Measurements from ENCODE around the gene CRELD2.
A peak's percentile ranks its signal among the peaks of the same experiment; 100 is the strongest.

Gene CRELD2

GRCh38 chr22:49950396-49950994 is 32.1 kb downstream of the CRELD2 start:
- DNase-seq (ENCODE audit: low spot score) = no peak
- H2BK120ac ChIP-seq (ENCODE audit: low read depth, low read length) = no peak overlapping the region
- H3K23ac ChIP-seq (ENCODE audit: low read depth, low read length, poor library complexity) = peak overlapping the region; percentile 85
- H4K8ac ChIP-seq (ENCODE audit: low read depth, low read length) = no peak overlapping the region
- no CpG with 5 or more reads among the region's 18 CpGs for WGBS, 2 donors (ENCODE audit: extremely low coverage in 2 of 2, insufficient read length in 2 of 2, insufficient replicate concordance in 1 of 2)
- H3K79me1 ChIP-seq (ENCODE audit: low read depth, low read length) = no peaks in the 10 kb centered on the region
- peak overlapping the region; percentile 97 for H3K14ac ChIP-seq (ENCODE audit: low read length)
- H3K4me3 ChIP-seq (ENCODE audit: low read length in 2 of 2) = no peak overlapping the region
- H3K36me3 ChIP-seq (replicated peaks in 1 of 2; ENCODE audit: control insufficient read depth in 2 of 2, insufficient read depth in 2 of 2, low read length in 2 of 2) = no peaks in the 10 kb centered on the region
- no peak overlapping the region for H3K9ac ChIP-seq (ENCODE audit: low read depth, low read length, poor library complexity)
- H2BK15ac ChIP-seq (ENCODE audit: low read length) = peak overlapping the region; percentile 86
- no peaks in the 10 kb centered on the region for H3K27me3 ChIP-seq (ENCODE audit: control insufficient read depth in 3 of 3, insufficient read depth in 3 of 3, low read depth in 1 of 3, low read length in 3 of 3)
- H2AFZ ChIP-seq (ENCODE audit: low read length) = peak overlapping the region; percentile 64
- H3K18ac ChIP-seq (ENCODE audit: low read length) = peak overlapping the region; percentile 94
- no peaks in the 10 kb centered on the region for H3K9me3 ChIP-seq (replicated peaks in 1 of 2; ENCODE audit: control insufficient read depth in 2 of 2, insufficient read depth in 1 of 2, low read depth in 1 of 2, low read length in 2 of 2)
- H3K4me2 ChIP-seq (ENCODE audit: insufficient read depth, low read length, poor library complexity, severe bottlenecking) = no peak overlapping the region
- peak overlapping the region; percentile 94 for H2BK5ac ChIP-seq (ENCODE audit: low read length)
- H4K91ac ChIP-seq (ENCODE audit: low read depth, low read length, poor library complexity) = no peak overlapping the region
- H3K27ac ChIP-seq (replicated peaks; ENCODE audit: low read length) = no peak overlapping the region
- no peak overlapping the region for H3K4ac ChIP-seq (ENCODE audit: low read length)
- peak overlapping the region; percentile 67 for H2BK12ac ChIP-seq (ENCODE audit: low read length)
- peaks cover 27 to 47% of the 10 kb centered on the region in 2 donors for H3K4me1 ChIP-seq (ENCODE audit: control insufficient read depth in 2 of 2, insufficient read depth in 1 of 2, low read depth in 1 of 2, low read length in 2 of 2)
- peak overlapping the region; percentile 100 for H2AK5ac ChIP-seq (ENCODE audit: low read depth, low read length)

DNA sequence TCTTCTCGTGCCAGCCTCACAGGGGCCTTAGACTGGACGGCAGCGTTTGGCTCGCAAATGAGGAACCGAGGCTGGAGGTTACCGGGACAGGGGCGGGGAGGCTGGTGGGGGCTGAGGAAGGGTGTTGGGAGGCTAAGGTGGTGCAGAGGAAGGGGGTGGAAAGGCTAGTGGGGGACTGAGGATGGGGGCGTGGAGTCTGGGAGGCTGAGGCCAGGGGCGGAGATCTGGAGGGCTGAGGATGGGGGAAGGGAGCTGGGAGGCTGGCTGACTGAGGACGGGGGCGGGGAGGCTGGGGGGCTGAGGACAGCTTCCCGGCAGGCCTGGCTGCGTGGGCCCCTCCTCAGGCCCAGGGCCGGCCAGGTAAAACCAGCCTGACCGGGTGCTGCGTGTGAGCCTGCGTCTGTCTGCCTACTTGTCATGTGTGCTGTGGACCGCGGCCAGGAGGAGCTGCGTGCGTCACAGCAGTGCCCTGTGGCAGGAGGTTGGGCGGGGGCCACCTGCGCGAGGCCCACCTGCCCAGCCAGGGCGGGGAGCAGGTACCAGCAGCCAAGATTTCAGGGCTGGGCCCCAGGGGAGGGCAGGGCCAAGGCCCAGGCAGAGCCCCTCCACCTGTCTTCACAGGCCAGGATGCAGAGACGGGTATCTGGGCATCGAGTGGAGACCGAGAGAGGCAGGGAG is 32.7 kb downstream of the CRELD2 start:
- H3K14ac ChIP-seq (ENCODE audit: low read length) = peak overlapping the region; percentile 97
- no peak overlapping the region for H3K9ac ChIP-seq (ENCODE audit: low read depth, low read length, poor library complexity)
- no peak for DNase-seq (ENCODE audit: low spot score)
- H3K4me3 ChIP-seq (ENCODE audit: low read length in 2 of 2) = no peak overlapping the region
- H2BK12ac ChIP-seq (ENCODE audit: low read length) = peak overlapping the region; percentile 93
- peak overlapping the region; percentile 94 for H2BK5ac ChIP-seq (ENCODE audit: low read length)
- no peaks in the 10 kb centered on the region for H3K27me3 ChIP-seq (ENCODE audit: control insufficient read depth in 3 of 3, insufficient read depth in 3 of 3, low read depth in 1 of 3, low read length in 3 of 3)
- H2BK120ac ChIP-seq (ENCODE audit: low read depth, low read length) = peak overlapping the region; percentile 83
- H2BK15ac ChIP-seq (ENCODE audit: low read length) = peak overlapping the region; percentile 86
- no CpG with 5 or more reads among the region's 28 CpGs for whole genome bisulfite sequencing, 2 donors (ENCODE audit: extremely low coverage in 2 of 2, insufficient read length in 2 of 2, insufficient replicate concordance in 1 of 2)
- H2AK5ac ChIP-seq (ENCODE audit: low read depth, low read length) = peak overlapping the region; percentile 100
- H3K4me1 ChIP-seq (ENCODE audit: control insufficient read depth in 2 of 2, insufficient read depth in 1 of 2, low read depth in 1 of 2, low read length in 2 of 2) = peaks cover 27 to 45% of the 10 kb centered on the region in 2 donors
- H3K36me3 ChIP-seq (replicated peaks in 1 of 2; ENCODE audit: control insufficient read depth in 2 of 2, insufficient read depth in 2 of 2, low read length in 2 of 2) = no peaks in the 10 kb centered on the region
- peak overlapping the region; percentile 85 for H3K23ac ChIP-seq (ENCODE audit: low read depth, low read length, poor library complexity)
- H4K91ac ChIP-seq (ENCODE audit: low read depth, low read length, poor library complexity) = no peak overlapping the region
- H3K27ac ChIP-seq (replicated peaks; ENCODE audit: low read length) = no peak overlapping the region
- H3K18ac ChIP-seq (ENCODE audit: low read length) = peak overlapping the region; percentile 94
- H3K4me2 ChIP-seq (ENCODE audit: insufficient read depth, low read length, poor library complexity, severe bottlenecking) = no peak overlapping the region
- H2AFZ ChIP-seq (ENCODE audit: low read length) = peak overlapping the region; percentile 64
- no peaks in the 10 kb centered on the region for H3K79me1 ChIP-seq (ENCODE audit: low read depth, low read length)
- H3K9me3 ChIP-seq (replicated peaks in 1 of 2; ENCODE audit: control insufficient read depth in 2 of 2, insufficient read depth in 1 of 2, low read depth in 1 of 2, low read length in 2 of 2) = no peaks in the 10 kb centered on the region
- H4K8ac ChIP-seq (ENCODE audit: low read depth, low read length) = no peak overlapping the region
- H3K4ac ChIP-seq (ENCODE audit: low read length) = peak overlapping the region; percentile 95

DNA sequence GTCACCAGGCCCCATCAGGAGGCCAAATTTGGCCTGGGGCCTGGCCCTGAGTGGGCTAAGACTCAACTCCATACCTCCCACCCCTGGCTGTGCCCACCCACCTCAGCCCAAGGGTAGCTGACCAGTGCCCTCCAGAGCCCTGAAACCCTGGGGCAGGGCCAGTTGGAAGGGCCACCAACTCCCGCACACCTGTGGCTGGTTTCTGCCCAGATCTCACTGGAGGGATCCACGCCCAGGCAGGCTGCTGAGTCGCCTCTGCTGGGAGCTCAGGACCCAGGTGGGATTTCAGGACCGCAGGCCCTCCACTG is 33.2 kb downstream of the CRELD2 start:
- WGBS, 2 donors (ENCODE audit: extremely low coverage in 2 of 2, insufficient read length in 2 of 2, insufficient replicate concordance in 1 of 2) = no CpG with 5 or more reads among the region's 4 CpGs

More for the DNA sequence above, 33.2 kb downstream of the CRELD2 start:
- Histone ChIP-seq H2BK120ac (ENCODE audit: low read depth, low read length) (peak overlapping the region; percentile 83), H2BK5ac (ENCODE audit: low read length) (no peak overlapping the region), H3K27me3 (ENCODE audit: control insufficient read depth in 3 of 3, insufficient read depth in 3 of 3, low read depth in 1 of 3, low read length in 3 of 3) (no peaks in the 10 kb centered on the region), H3K9ac (ENCODE audit: low read depth, low read length, poor library complexity) (no peak overlapping the region), H4K8ac (ENCODE audit: low read depth, low read length) (no peak overlapping the region), H4K91ac (ENCODE audit: low read depth, low read length, poor library complexity) (peak overlapping the region; percentile 68), H2BK15ac (ENCODE audit: low read length) (peak overlapping the region; percentile 86), H3K9me3 (replicated peaks in 1 of 2; ENCODE audit: control insufficient read depth in 2 of 2, insufficient read depth in 1 of 2, low read depth in 1 of 2, low read length in 2 of 2) (no peaks in the 10 kb centered on the region), H3K23ac (ENCODE audit: low read depth, low read length, poor library complexity) (no peak overlapping the region), H3K4ac (ENCODE audit: low read length) (peak overlapping the region; percentile 95), H3K36me3 (replicated peaks in 1 of 2; ENCODE audit: control insufficient read depth in 2 of 2, insufficient read depth in 2 of 2, low read length in 2 of 2) (no peaks in the 10 kb centered on the region), H3K4me3 (ENCODE audit: low read length in 2 of 2) (no peak overlapping the region), H3K4me2 (ENCODE audit: insufficient read depth, low read length, poor library complexity, severe bottlenecking) (no peak overlapping the region), H3K79me1 (ENCODE audit: low read depth, low read length) (no peaks in the 10 kb centered on the region), H3K18ac (ENCODE audit: low read length) (peak overlapping the region; percentile 94), H3K14ac (ENCODE audit: low read length) (no peak overlapping the region), H3K4me1 (ENCODE audit: control insufficient read depth in 2 of 2, insufficient read depth in 1 of 2, low read depth in 1 of 2, low read length in 2 of 2) (peaks cover 26 to 41% of the 10 kb centered on the region in 2 donors), H2BK12ac (ENCODE audit: low read length) (no peak overlapping the region), H2AK5ac (ENCODE audit: low read depth, low read length) (peak overlapping the region; percentile 100), H2AFZ (ENCODE audit: low read length) (peak overlapping the region; percentile 64), H3K27ac (replicated peaks; ENCODE audit: low read length) (no peak overlapping the region)
- no peak for DNase-seq (ENCODE audit: low spot score)
